HG02571 (cell line): Measurements from ENCODE around the gene NBEA.
A peak's percentile ranks its signal among the peaks of the same experiment; 100 is the strongest.
"Not testable (repeated sequence)": the region's sequence is repeated elsewhere in the genome, so short reads cannot be mapped to it uniquely, and the experiment has no call there.

Experiments used
- ATAC-seq: cut with Tn5 transposase; IDR thresholded peaks from one replicate; pipeline ENCODE4 v1.9.1; 2021; ENCODE audit warnings: mild to moderate bottlenecking, moderate library complexity; ENCODE audit not compliant: unreplicated experiment

Gene NBEA

GRCh38 chr13:35630551-35631275, 688.6 kb downstream of the NBEA start:
- ATAC-seq, result peak; percentile 82

DNA sequence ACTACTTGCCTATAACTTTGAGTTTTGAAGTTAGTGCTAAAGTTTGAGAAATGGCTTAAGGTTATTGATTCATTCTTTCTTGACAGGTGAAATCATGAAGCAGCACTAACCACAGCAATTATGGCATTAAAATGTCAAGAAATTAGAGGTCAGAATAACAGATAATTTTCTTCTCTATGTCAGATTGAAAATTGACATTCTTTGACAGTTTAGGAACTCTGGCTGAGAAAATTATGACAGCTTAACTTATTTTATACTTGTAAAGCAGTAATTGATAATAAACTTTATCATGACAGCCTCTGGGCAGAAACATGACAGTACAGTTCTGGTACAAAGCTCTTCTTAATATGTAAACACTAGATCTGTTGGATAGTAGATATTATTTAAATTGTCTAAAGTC, 689.6 kb downstream of the NBEA start:
- ATAC-seq, result no peak

- ATAC-seq, result no peak
Measured at GRCh38 chr13:35643625-35644024, 701.6 kb downstream of the NBEA start.

GRCh38 chr13:35646056-35646774, 704.1 kb downstream of the NBEA start:
- no peak for ATAC-seq

DNA sequence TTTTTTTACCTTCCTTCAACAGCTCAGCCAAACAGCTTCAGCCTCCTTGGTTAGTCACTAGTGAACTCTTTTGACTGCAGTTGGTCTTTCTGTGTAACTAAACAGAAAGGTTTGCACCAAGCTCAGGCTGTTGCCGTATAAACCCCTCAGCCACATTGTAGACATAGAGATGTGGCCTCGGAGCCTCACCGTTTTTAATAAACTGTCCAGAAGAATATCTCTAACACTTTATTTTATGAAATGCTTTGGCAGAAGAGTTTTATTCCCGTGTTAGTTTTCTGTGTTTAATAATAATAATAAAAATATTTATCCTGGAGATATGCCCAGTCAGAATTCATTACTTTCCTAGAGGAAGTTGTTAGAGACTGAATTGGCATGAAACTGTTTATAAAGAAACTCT, 706.1 kb downstream of the NBEA start:
- no peak for ATAC-seq

DNA sequence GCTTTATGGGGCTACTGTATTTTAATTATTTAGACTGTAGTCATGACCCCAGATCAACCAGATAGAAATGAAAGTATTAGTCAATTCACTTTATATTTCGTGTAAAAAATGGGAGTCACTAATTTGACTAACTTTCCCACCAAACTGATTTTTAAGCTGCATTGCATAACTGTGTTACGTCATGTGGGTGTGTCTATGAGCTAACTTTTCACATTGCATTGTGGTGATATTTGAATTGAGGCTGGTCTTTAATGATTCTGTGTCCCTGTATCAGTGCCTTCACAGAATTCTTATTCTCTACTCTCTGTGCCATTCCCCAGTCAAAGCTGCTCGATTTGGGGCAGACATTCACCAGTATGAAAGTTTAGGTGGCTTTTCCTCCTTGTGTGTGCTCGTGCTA, 707.1 kb downstream of the NBEA start:
- no peak for ATAC-seq

- ATAC-seq, result no peak
Measured at GRCh38 chr13:35659796-35660195, 717.7 kb downstream of the NBEA start.

DNA sequence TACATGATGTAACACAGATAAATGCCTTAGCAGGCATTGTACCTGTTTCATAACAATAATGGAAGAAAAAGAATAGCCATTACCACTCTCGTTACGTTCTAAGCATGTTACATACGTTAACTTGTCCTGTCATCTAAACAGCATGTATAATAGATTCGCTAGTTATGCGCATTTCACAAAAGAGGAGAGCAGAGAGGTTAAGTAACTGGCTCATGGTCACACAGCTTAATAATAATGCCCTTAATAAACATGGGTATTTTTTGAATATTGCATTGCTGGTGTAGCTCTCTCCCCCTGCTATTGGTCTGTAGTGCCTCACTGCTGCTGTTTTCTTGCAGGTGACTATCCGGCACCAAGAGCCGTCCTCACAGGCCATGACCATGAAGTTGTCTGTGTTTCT, 722.7 kb downstream of the NBEA start:
- no peak for ATAC-seq

DNA sequence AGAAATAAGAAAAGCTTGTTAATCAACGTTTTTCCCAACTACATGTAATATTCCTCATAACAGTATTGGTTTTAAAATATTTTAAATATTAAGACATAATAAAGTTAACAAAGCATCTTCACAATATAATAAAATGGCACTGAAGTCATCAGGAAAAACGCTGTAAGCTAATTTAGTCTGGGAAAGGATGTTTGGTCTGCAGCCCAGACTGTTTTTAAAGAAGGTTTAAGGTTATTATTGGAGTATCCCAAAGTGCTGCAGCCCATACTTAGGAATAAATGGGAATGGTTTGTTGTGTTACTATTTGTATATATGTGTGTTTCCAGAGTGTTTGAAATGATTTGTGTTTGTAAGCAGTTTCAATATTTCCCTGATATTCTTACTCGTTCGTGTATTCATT, 727.3 kb downstream of the NBEA start:
- ATAC-seq, result no peak

DNA sequence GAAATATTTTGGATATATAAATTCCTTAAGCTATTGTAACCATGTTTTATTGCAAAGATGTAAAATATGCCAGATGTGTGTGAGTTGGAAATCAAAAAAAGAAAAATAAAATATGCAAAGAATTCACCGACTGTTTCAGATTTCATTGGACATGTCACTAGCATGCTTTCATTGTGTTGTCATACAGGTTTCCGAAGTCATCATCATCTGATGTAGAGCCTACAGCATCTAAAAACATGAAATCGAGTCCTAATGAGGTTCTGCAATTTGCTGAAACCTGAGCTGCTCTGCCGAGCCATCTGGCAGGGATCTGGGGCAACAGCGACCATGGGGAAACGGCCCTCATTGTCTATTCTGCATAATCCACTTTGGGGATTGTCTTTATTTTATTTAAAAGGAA, 730.5 kb downstream of the NBEA start:
- no peak for ATAC-seq

DNA sequence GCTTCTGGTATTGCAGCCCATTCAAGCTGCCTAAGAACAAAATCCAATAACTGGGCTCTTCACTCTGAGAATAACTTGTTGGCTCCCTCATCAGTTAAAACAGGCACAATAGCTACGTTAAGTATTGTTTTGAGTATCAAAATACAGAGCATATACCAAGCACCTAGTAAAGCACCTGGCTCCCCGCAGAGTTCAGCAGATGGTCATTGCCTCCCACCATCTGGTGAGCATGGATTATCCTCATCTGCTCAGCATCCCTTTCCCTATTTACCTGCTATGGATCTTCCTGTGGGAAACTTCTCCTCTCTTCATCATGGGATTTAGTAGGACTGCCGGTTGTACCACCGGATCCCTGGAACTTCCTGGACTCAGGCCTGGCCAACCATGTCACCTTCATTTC, 733.6 kb downstream of the NBEA start:
- no peak for ATAC-seq

DNA sequence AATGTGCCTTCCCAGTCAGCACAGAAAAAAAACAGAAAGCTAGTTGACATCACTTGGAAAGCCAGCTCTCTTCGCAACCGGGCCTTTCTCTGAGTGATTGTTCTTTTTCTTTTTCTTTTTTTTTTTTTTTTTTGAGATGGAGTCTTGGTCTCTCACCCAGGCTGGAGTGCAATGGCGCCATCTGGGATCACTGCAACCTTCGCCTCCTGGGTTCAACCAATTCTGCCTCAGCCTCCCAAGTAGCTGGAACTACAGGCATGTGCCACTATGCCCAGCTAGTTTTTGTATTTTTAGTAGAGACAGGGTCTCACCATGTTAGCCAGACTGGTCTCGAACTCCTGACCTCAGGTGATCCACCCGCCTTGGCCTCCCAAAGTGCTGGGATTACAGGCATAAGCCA, 735.8 kb downstream of the NBEA start:
- not testable (repeated sequence) for ATAC-seq

DNA sequence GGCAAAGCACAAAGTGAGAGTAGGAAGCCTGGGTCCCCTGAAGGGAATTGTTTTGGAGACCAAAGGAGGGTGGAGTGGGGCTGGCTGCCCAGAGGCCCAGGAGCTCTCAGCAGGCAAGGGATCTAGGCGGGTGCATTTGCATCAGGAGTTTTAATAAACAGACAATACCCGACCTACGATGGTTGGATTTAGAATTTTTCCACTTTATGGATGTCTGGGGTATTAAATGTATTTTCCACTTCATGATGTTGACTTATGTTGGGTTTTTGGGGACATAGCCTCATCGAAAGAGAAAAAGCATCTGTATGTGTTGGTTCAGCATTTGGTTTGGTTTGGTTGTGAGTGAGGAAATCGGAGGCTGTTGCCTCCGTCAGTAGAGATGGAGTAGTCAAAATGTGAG, 739.6 kb downstream of the NBEA start:
- ATAC-seq, result no peak

DNA sequence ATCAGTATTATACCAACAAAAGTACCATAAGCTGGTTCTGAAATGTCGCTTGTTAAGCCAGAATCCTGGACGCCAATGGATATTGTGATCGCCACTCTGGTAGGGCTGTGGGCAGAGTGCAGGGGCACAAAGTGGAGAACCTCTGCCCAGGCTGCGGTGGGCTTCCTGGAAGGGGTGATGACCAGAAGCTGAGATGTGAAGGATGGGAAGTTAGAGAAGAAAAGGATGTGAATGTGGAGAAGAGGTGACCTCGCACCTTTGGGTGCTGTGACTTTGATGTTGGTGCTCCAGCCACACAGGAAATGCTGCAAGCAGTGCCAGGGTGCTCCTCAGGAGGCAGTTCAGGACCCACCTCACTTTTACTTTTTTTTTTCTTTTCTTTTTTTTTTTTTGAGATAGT, 742.4 kb downstream of the NBEA start:
- ATAC-seq, result no peak

DNA sequence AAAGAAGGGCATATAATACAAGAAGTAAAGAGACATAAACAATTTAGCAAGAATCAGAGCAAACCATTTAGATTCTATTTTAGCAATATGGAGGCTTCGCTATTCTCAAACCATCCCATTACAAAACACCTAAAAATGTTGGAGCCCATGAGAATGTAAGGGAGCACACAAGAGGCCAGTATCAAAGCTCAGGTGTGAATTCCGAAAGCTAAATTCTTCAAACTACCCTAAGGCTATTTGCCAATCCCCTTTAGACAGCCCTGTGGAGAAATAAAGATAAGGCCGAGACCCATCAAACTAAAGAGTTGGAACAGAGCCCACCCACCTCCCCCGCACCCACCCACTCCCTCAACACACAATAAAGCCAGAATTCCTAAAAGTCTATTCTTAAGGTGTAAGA, 745.3 kb downstream of the NBEA start:
- ATAC-seq, result no peak

- no peak for ATAC-seq
Measured at GRCh38 chr13:35690581-35691207, 748.6 kb downstream of the NBEA start.

DNA sequence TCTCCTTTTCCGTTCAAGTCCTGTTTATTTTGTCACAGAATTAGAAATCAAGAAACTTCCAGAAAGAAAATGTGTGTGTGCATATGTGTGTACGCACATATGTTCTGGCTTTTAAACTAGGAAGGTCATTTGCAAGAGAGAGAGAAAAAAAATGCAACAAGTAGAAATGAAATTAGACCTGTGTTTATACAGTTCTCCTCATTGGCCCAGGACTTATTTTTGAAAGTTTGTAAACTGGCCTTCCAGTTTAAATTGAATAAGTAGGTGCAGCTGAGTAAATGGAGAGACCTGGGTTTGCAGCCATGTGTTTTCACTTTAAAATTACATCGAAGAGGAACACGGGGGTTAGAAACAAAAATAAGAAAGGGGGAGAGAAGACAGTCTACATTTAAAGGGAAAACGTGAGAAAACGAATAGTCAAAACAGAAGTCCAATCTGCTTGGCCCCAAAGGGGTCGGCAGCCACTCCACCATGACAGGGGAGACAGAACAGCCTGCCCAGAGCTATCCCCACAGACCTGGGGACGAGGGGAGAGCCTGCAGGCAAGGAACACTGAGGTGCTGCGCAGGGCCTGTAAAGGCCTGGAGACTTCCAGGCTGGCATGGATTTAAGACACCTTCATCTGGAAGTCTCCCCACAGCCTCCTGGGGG, 751.2 kb downstream of the NBEA start:
- no peak for ATAC-seq

GRCh38 chr13:35694031-35694430, 752.0 kb downstream of the NBEA start:
- no peak for ATAC-seq

GRCh38 chr13:35694549-35695447, 752.7 kb downstream of the NBEA start:
- no peak for ATAC-seq

DNA sequence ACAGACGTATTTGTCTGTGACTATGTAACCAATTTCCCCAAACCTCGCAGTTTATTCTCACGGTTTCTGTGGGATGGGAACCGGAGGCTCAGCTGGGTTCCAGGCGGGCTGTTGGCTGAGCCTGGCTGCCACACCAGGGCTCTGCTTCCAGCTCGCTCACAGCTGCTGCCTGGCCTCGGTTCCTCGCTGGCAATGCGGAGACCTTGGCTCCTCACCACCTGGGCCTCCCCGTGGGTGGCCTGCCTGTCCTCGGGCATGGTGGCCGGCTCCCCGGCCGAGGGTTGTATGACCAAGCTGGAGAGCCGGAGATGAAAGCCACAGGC, 753.3 kb downstream of the NBEA start:
- no peak for ATAC-seq

GRCh38 chr13:35697186-35697730, 755.2 kb downstream of the NBEA start:
- no peak for ATAC-seq
